GM19397 (cell line): Measurements from ENCODE around the gene ADGRF5.
"Not testable (repeated sequence)": the region's sequence is repeated elsewhere in the genome, so short reads cannot be mapped to it uniquely, and the experiment has no call there.

Source experiments
- ATAC-seq: cut with Tn5 transposase; IDR thresholded peaks from one replicate; pipeline ENCODE4 v1.9.1; 2021; ENCODE audit warnings: mild to moderate bottlenecking, moderate library complexity; ENCODE audit not compliant: unreplicated experiment

The ADGRF5 gene

GRCh38 chr6:46834257-46834916 lies 87.4 kb downstream of the ADGRF5 start:
- ATAC-seq: not testable (repeated sequence)

GRCh38 chr6:46832816-46833215 lies 88.9 kb downstream of the ADGRF5 start:
- ATAC-seq: no peak

- no peak for ATAC-seq
These were observed 92.8 kb downstream of the ADGRF5 start for GRCh38 chr6:46828939-46829338.

GRCh38 chr6:46821458-46821881 lies 100.3 kb downstream of the ADGRF5 start:
- no peak for ATAC-seq

DNA sequence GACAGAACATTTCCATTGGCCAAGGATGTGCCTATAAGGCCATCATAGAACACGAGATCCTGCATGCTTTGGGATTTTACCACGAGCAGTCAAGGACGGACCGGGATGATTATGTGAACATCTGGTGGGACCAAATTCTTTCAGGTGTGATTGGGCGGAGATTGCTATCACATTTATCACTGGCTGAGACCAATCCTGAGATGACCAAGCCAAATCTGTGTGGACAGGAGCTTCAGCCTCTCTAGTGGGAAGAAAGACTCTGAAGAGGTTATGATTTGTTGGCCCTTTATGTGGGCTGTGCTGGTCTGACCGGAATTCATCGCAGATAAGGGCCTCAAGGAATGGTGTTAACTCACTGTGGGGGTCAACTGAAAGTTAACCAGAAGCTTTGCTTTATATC lies 102.2 kb downstream of the ADGRF5 start:
- no peak for ATAC-seq

GRCh38 chr6:46816626-46817025 lies 105.1 kb downstream of the ADGRF5 start:
- ATAC-seq: no peak

GRCh38 chr6:46815130-46815529 lies 106.6 kb downstream of the ADGRF5 start:
- no peak for ATAC-seq

DNA sequence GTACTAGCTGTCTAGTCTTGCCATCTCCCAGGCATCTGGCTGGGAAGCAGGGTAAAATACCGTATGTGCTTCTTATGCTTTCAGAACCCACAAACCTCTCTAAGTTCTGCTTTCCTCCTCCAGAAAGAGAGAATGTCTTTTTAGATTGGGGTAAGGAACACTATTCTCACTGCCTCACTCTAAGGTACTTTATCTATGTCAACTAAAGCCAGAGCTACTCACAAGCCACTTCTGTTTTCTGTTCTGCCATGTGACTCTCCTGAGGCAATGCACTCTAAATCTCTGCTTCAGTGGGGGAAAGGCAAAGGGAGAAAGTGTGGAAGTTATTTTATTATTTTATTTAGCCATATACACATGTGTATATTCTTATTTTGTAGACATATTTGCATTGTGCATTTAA lies 112.9 kb downstream of the ADGRF5 start:
- ATAC-seq: no peak
